T follicular helper cell (primary cell): ENCODE measurements around the gene SSX3.
"Not testable (repeated sequence)": the region's sequence is repeated elsewhere in the genome, so short reads cannot be mapped to it uniquely, and the experiment has no call there.

Experiments
- DNase-seq: peaks from one replicate; pipeline ENCODE4 v3.0.0-alpha.2; 2020; ENCODE audit warnings: low read depth
- total RNA-seq, 2 experiments: gene quantifications; one replicate each; lab custom pipeline; 2026; lab: John Stamatoyannopoulos, UW

Gene SSX3, protein sequence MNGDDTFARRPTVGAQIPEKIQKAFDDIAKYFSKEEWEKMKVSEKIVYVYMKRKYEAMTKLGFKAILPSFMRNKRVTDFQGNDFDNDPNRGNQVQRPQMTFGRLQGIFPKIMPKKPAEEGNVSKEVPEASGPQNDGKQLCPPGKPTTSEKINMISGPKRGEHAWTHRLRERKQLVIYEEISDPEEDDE
- total RNA-seq: 0 reads per million in 2 experiments

DNA sequence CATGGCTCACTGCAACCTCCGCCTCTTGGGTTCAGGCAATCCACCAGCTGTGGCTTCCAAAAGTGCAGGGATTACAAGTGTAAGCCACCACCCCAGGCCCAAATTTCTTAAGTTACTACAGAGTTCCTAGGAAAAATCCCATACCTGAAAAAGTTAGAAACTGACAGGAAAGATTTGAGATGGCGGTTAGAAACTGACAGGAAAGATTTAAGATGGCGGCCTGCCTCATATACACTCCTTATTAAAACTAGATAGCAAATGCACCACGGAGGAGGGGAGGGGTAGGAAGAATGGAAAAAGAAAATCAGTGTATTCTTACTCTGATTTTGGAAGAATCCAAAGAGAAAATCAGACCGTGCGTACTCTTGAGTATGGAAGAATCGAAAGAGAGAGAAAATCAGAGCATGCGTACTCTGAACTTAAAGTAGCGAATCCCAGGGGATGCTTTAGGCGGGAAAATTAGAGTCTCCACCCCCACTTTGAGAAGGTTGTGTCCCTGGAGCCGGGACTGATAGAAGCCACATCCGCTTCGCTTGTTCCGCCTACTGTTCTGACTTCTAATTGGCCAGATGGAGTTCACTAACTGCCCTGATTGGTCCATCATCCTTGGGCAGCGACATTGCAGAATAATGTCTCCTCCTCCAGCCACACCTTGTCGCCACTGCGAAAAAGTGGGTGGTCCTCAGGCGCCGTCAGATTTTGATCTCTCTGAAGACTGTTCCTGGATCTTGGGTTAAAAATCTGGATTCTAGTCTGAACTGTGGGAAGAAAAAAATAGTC is at the start of gene SSX3:
TSS of gene SSX3 (minus strand) at position 389 of the 780 bp plus-strand sequence. CDS start 1,454 bp downstream, outside the sequence.
- not testable (repeated sequence) for DNase-seq

DNA sequence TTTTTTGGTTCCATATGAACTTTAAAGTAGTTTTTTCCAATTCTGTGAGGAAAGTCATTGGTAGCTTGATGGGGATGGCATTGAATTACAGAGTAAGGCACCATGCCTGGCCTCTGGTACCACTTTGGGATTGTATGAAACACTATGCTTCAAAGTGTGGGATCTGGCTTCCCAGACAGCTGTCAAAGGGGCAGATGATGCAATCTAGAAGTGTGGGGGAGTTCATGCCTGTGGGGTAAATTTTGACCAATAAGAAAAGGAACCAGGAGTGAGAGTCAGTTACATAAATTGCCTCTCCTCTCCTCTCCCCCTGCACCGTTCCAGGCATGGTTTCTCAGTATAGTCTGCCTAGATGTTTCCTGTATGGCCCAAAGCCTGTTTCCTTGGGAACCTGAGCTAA is 41.3 kb upstream of the SSX3 start:
- DNase-seq: not testable (repeated sequence)

DNA sequence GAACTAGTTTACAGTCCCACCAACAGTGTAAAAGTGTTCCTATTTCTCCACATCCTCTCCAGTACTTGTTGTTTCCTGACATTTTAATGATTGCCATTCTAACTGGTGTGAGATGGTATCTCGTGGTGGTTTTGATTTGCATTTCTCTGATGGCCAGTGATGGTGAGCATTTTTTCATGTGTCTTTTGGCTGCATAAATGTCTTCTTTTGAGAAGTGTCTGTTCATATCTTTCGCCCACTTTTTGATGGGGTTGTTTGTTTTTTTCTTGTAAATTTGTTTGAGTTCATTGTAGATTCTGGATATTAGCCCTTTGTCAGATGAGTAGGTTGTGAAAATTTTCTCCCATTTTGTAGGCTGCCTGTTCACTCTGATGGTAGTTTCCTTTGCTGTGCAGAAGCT is 40.4 kb upstream of the SSX3 start:
- not testable (repeated sequence) for DNase-seq

DNA sequence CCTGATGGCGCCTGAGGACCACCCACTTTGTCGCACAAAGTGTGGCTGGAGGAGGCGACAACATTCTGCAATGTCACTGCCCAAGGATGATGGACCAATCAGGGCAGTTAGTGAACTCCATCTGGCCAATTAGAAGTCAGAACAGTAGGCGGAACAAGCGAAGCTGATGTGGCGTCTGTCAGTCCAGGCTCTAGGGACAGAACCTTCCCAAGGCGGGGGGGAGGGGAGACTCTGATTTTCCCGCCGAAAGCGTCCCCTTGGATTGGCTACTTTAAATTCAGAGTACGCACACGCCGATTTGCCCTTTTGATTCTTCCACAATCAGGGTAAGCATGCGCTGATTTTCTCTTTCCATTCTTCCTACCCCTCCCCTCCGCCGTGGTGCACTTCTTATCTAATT is 26.7 kb upstream of the SSX3 start, which contains the start of gene SSX4:
TSS of gene SSX4 (plus strand) at position 301 of the 400 bp plus-strand sequence. CDS start 515 bp downstream, outside the sequence.
- not testable (repeated sequence) for DNase-seq

DNA sequence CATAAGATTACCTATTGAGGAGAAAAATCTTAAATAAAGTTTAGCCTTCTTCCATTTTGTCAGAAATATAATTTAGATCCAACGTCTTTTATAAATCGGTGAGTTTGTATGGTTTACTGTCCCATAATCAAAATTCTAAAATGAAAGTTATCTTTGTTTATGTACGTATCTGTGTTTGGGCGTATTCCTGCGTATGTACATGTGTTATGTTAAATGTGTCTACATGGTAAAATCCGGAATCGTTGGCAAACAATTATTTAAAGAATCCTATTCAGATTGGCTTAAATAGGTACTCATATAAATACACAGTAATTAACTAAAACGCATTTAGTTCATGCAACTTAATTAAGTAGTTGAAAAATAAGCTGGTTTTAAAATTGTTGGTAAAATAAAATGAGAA is 13.9 kb upstream of the SSX3 start:
- DNase-seq: not testable (repeated sequence)

DNA sequence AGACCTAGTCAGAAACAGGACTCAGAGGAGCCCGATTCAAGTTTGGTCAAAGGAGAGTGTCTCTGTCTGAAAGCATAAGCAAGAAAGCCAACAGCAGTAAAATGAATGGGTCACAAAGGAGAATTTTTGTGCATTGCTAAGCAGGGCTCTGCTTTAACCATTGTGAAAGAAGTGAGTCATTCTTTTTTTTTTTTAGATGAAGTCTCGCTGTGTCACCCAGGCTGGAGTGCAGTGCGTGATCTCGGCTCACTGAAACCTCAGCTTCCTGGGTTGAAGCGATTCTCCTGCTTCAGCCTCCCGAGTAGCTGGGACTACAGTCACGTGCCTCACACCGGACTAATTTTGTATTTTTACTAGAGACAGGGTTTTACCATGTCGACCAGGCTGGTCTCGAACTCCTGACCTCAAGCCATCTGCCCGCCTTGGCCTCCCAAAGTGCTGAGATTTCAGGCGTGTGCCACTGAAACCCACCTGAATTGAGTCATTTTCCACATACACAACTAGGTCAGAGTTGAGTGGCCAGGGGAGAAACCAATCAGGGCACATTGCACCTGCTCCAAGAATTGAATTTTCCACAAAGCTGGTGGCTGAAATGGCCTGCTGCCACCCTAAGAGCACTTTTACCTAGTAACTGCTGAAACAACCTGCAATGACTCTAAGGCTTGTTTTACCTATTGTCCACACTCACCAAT is 11.4 kb upstream of the SSX3 start:
- DNase-seq: not testable (repeated sequence)

DNA sequence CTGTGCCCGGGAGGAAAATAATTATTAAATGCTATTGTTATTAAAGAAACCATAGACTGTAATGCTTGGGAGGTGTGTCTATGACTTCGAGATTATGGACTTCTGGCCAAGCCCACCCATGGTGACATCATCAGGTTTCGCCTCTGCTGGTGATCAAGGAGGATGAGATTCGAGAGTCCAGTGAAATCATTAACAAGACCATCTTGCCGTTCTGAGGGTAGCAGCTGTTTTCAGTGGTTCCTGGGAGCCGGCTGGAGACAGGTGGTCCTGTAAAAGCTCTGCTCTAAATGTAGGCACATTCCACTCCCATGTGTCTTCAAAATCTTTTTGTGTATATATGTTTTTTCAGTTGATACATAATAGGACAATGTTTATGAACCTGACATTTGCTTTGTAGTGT is 2.8 kb upstream of the SSX3 start:
- DNase-seq: not testable (repeated sequence)

DNA sequence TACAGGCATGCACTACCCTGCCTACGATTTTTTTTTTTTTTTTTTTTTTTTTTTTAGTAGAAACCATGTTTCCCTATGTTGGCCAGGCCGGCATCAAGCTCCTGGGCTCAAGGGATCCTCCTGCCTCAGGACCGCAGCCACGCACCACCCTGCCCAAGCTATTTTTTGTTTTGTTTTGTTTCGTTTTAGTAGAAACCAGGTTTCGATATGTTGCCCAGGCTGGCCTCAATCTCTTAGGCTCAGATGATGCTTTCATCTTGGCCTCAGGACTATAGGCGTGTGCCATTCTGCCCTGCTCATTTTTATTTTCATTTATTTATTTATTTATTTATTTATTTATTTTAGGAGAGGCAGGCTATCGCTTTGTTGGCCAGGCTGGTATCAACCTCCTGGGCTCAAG is 1.2 kb upstream of the SSX3 start:
- no peak for DNase-seq

DNA sequence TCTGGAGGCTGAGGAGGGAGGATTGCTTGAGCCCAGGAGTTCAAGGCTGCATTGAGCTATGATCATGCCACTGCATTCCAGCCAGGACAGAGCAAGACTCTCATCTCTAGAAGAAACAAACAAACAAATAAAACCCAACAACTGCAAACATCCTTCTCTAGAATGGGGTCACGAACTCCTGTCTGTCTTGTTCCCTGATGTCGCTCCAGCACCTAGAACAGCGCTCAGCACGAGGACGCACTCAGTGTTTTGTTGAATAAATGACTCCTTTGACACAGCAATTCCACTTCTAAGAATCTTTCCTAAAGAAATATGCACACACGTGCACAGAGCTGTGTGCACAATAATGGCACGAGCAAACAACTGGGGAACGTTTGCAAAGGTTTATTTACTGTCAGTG is 10.4 kb downstream of the SSX3 start:
- DNase-seq: not testable (repeated sequence)

DNA sequence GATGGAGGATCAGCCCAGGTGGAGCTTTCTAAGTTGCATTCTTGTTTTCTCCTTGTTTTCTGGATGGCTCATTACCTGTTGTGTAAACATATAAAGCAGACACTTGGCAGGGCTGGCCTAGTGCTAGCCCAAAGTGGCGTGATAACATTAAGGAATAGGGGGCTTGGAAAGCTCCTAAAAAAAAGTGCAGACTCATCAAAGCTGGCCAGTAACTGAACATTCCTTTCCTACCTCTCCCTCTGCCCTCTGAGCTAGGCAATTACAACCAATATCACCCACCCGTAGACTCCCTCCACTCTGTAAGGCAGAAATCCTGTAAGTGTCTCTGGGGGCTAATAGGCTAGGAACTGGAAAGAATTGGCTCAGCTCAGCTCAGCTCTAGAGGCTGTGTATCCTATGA is 42.5 kb downstream of the SSX3 start:
- DNase-seq: not testable (repeated sequence)

DNA sequence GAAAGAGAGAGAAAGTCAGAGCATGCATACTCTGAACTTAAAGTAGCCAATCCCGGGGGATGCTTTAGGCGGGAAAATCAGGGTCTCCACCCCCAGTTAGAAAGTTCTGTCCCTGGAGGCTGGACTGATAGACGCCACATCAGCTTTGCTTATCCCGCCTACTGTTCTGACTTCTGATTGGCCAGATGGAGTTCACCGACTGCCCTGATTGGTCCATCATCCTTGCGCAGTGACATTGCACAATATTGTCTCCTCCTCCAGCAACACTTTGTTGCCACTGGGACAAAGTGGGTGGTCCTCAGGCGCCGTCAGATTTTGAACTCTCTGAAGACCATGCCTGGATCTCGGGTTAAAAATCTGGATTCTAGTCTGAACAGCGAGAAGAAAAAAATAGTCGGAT is 50.3 kb downstream of the SSX3 start:
- no peak for DNase-seq
